ENCODE measurements around the gene OVOL2. TPM values are rescaled to one million over a fixed set of nuclear protein-coding genes. Genes with fewer than 3 reads are reported as not detected.

OVOL2 gene
- total RNA-seq, 2 donors from 2014 or later, result not detected

- DNase-seq (ENCODE audit: low spot score), result no peak
- no peak overlapping the region for H3K4me3 Mint-ChIP-seq
- H3K36me3 Mint-ChIP-seq, result no peaks in the 10 kb centered on the region
- no peaks in the 10 kb centered on the region for H3K9me3 Mint-ChIP-seq
- no peaks in the 10 kb centered on the region for H3K4me1 Mint-ChIP-seq (ENCODE audit: low read depth in 2 of 2)
- no peak for ATAC-seq
- H3K27me3 Mint-ChIP-seq, result peaks cover 10 to 17% of the 10 kb centered on the region in 2 donors
- no peak overlapping the region for H3K27ac Mint-ChIP-seq
Observed at GRCh38 chr20:18079756-18080353, 22.1 kb upstream of the OVOL2 start.

DNA sequence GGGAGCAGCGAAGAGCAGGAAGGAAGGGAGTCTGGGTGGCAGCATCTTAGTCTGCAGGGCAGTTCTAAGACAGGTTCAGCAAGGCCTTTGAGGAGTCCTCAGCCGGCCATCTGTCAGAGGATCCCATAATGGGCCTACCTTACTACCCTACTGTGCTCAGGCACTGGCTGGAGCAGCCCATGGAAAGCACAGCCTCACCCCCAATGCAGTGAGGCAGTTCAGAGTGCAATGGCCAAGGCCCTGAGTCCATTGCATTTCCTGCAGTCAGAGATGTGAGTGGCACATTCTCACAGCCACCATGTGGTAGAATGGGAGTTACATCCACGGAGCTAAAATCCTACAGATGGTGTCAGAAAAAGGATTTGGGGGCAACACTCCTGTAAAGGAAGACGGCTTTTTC, 19.4 kb upstream of the OVOL2 start:
- H3K4me1 Mint-ChIP-seq (ENCODE audit: low read depth in 2 of 2), result no peaks in the 10 kb centered on the region
- no peak overlapping the region for H3K4me3 Mint-ChIP-seq
- no peak for DNase-seq (ENCODE audit: low spot score)
- no peak overlapping the region for H3K27ac Mint-ChIP-seq
- no peaks in the 10 kb centered on the region for H3K9me3 Mint-ChIP-seq
- H3K36me3 Mint-ChIP-seq, result no peaks in the 10 kb centered on the region
- H3K27me3 Mint-ChIP-seq, result peaks cover 11 to 23% of the 10 kb centered on the region in 2 donors
- ATAC-seq, result no peak

GRCh38 chr20:18072532-18072931, 14.8 kb upstream of the OVOL2 start:
- DNase-seq (ENCODE audit: low spot score), result no peak
- peaks cover 11 to 22% of the 10 kb centered on the region in 2 donors for H3K27me3 Mint-ChIP-seq

DNA sequence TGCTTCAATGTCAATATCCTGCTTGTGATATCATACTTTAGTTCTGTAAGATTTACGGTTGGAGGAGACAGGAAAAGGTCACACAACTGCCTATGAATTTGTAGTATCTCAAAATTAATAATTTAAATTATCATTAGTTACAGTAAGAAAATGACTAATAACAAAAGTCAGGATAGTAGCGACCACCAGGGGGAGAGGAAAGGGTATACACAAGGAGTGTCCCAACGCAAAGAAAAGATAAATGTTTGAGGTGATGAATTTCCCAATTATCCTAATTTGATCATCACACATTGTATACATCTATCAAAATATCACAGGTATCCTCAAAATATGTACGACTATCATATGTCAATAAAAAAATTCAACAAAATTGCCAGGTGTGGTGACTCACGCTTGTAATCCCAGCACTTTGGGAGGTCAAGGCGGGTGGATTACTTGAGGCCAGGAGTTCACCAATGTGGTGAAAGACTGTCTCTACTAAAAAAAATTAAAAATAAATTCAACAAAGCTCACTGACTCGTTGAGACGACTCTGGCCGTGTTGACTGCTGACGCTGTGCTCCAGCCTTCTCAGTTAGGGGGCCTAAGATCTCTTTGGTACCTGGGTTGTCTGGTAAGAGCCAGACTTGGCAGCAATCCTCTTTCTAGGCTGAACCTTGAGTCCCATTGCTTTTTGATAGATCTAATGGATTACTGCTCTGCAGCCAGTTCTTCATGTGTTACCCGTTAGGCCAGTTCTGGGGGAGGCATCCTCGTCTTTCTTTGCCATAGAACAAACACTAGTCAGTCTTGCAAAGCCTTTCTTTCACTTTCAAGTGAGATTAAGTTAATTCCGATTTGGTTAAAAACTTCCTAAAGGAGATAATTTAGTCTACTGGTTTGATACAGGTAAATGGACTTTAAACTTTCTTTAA, 9.0 kb upstream of the OVOL2 start:
- Mint-ChIP-seq H3K4me1 (ENCODE audit: low read depth in 2 of 2) (no peaks in the 10 kb centered on the region), H3K4me3 (no peak overlapping the region), H3K27ac (no peak overlapping the region), H3K9me3 (no peaks in the 10 kb centered on the region), H3K36me3 (no peaks in the 10 kb centered on the region), H3K27me3 (peaks cover 11 to 37% of the 10 kb centered on the region in 2 donors)
- DNase-seq (ENCODE audit: low spot score) (no peak), ATAC-seq (no peak)

More at GRCh38 chr20:18072532-18072931, 14.8 kb upstream of the OVOL2 start:
- Mint-ChIP-seq H3K4me1 (ENCODE audit: low read depth in 2 of 2) (no peaks in the 10 kb centered on the region), H3K4me3 (no peak overlapping the region), H3K9me3 (no peaks in the 10 kb centered on the region), H3K36me3 (no peaks in the 10 kb centered on the region), H3K27ac (no peak overlapping the region)
- ATAC-seq, result no peak

- Mint-ChIP-seq H3K9me3 (no peaks in the 10 kb centered on the region), H3K4me3 (no peak overlapping the region), H3K27ac (no peak overlapping the region), H3K36me3 (no peaks in the 10 kb centered on the region), H3K27me3 (peaks cover 20 to 48% of the 10 kb centered on the region in 2 donors), H3K4me1 (ENCODE audit: low read depth in 2 of 2) (no peaks in the 10 kb centered on the region)
- ATAC-seq (no peak), DNase-seq (ENCODE audit: low spot score) (no peak)
Observed at GRCh38 chr20:18063676-18064075, 6.0 kb upstream of the OVOL2 start.

GRCh38 chr20:18059603-18060002, 1.9 kb upstream of the OVOL2 start:
- Mint-ChIP-seq H3K27ac (no peak overlapping the region), H3K27me3 (peaks cover 28 to 49% of the 10 kb centered on the region in 2 donors), H3K9me3 (no peaks in the 10 kb centered on the region), H3K4me3 (no peak overlapping the region), H3K36me3 (no peaks in the 10 kb centered on the region), H3K4me1 (ENCODE audit: low read depth in 2 of 2) (peaks cover 0 to 8% of the 10 kb centered on the region in 2 donors)
- no peak for DNase-seq (ENCODE audit: low spot score)
- ATAC-seq, result no peak

DNA sequence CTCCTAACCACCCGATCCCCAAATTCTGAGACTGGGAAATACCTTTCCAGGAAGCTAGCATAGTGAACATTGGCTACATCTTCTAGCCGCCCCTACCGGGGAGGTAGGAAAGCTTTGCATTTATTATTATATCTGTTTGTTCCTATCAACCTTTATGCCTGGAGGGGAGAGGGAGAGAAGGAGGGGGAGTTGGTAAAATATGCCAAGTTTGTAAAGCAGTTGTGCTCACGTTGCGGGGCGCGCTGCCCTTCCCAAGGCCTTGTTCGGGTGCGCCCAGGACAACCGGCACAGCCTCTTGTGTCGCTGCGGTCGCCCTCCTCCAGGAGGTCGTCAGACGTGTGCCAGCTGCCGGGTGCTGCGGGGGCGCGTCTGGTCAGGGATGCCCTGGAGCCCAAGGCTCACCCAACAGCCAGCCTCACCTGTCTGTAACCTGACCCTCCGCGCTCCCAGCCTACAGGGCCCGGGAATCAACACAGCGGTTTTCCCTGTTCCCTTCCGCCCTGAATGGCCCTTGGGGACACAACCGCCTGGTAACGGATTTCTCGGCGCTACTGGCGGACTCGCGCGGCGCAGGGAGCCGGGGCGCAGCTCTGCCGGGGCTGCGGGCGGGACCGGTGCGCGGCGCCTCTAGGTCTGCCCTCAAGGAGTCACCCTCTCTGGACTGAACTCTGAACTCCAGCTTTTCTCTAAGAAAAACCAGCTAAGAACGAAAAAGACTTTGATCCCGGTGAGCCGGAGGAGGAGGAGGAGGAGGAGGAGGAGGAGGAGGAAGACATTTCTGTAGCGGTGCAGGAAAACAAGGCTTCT, 1.1 kb upstream of the OVOL2 start:
- Mint-ChIP-seq H3K4me1 (ENCODE audit: low read depth in 2 of 2) (peaks cover 0 to 8% of the 10 kb centered on the region in 2 donors), H3K9me3 (no peaks in the 10 kb centered on the region), H3K27ac (no peak overlapping the region), H3K27me3 (peaks cover 34 to 49% of the 10 kb centered on the region in 2 donors), H3K4me3 (no peak overlapping the region), H3K36me3 (no peaks in the 10 kb centered on the region)
- ATAC-seq (peak in 1 of 2 donors; percentile 6), DNase-seq (ENCODE audit: low spot score) (no peak)

DNA sequence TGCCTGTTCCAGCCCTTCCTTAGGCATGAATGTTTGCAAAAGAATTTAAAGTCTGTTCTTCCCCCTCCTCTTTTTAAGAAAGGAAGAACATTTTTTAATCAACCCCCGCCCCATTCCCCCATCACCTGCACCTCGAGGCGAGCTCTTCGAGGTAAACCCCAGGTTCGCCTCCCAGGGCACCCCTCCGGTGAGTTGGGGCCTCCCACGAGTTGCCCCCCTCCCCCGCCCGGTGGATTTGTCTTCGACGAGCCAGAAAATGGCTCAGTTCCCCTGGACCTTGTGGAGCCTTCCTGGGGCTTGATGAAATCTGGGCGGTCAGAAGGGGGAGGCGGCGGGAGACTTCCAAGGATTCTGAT, 256 bp upstream of the OVOL2 start:
- DNase-seq (ENCODE audit: low spot score), result no peak
- peaks cover 39 to 55% of the 10 kb centered on the region in 2 donors for H3K27me3 Mint-ChIP-seq
- no peaks in the 10 kb centered on the region for H3K36me3 Mint-ChIP-seq
- H3K4me1 Mint-ChIP-seq (ENCODE audit: low read depth in 2 of 2), result peaks cover 0 to 8% of the 10 kb centered on the region in 2 donors
- no peak overlapping the region for H3K27ac Mint-ChIP-seq
- H3K9me3 Mint-ChIP-seq, result no peaks in the 10 kb centered on the region
- no peak overlapping the region for H3K4me3 Mint-ChIP-seq
- ATAC-seq, result no peak

- peak; percentile 32 to 45 for ATAC-seq
Observed at GRCh38 chr20:18056174-18057100, 1.3 kb downstream of the OVOL2 start.

GRCh38 chr20:18055261-18055660, 2.5 kb downstream of the OVOL2 start:
- Mint-ChIP-seq H3K9me3 (no peaks in the 10 kb centered on the region), H3K36me3 (no peaks in the 10 kb centered on the region), H3K4me1 (ENCODE audit: low read depth in 2 of 2) (peaks cover 0 to 8% of the 10 kb centered on the region in 2 donors), H3K27me3 (peaks cover 47 to 64% of the 10 kb centered on the region in 2 donors), H3K4me3 (no peak overlapping the region), H3K27ac (no peak overlapping the region)
- ATAC-seq, result no peak
- DNase-seq (ENCODE audit: low spot score), result no peak

More at GRCh38 chr20:18056174-18057100, 1.3 kb downstream of the OVOL2 start:
- H3K9me3 Mint-ChIP-seq, result no peaks in the 10 kb centered on the region
- no peak overlapping the region for H3K27ac Mint-ChIP-seq
- H3K4me1 Mint-ChIP-seq (ENCODE audit: low read depth in 2 of 2), result peaks cover 0 to 8% of the 10 kb centered on the region in 2 donors
- H3K27me3 Mint-ChIP-seq, result peaks cover 42 to 56% of the 10 kb centered on the region in 2 donors
- H3K4me3 Mint-ChIP-seq, result peak overlapping the region; percentile 49
- DNase-seq (ENCODE audit: low spot score), result no peak
- H3K36me3 Mint-ChIP-seq, result no peaks in the 10 kb centered on the region

DNA sequence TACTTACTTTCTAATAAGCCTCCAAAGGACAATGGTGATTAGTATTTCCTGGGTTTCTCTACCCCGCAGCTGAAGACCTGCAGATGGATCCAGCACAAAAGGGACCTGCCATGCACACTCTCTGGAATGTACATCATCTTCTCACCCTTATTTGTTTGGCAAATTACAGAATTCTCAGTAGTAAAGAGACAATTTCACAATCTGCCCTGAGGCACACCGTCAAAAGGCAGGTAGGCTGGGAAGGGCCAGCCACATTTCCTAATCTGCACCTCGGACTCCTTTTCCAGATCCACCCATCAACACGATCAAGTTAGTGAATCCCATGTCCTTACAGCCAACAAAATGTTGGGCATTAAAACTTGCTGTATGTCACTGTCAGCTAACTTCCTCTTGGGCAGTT, 4.9 kb downstream of the OVOL2 start:
- DNase-seq (ENCODE audit: low spot score) (no peak), ATAC-seq (no peak)
- peaks cover 38 to 43% of the 10 kb centered on the region in 2 donors for H3K27me3 Mint-ChIP-seq
- no peak overlapping the region for H3K4me3 Mint-ChIP-seq
- peaks cover 0 to 5% of the 10 kb centered on the region in 2 donors for H3K4me1 Mint-ChIP-seq (ENCODE audit: low read depth in 2 of 2)
- no peaks in the 10 kb centered on the region for H3K9me3 Mint-ChIP-seq
- no peak overlapping the region for H3K27ac Mint-ChIP-seq
- no peaks in the 10 kb centered on the region for H3K36me3 Mint-ChIP-seq

GRCh38 chr20:18050628-18051027, 7.1 kb downstream of the OVOL2 start:
- no peak overlapping the region for H3K27ac Mint-ChIP-seq
- no peaks in the 10 kb centered on the region for H3K36me3 Mint-ChIP-seq
- H3K27me3 Mint-ChIP-seq, result peaks cover 38 to 43% of the 10 kb centered on the region in 2 donors
- DNase-seq (ENCODE audit: low spot score) (no peak), ATAC-seq (no peak)
- H3K9me3 Mint-ChIP-seq, result no peaks in the 10 kb centered on the region
- H3K4me3 Mint-ChIP-seq, result no peak overlapping the region
- no peaks in the 10 kb centered on the region for H3K4me1 Mint-ChIP-seq (ENCODE audit: low read depth in 2 of 2)

- Mint-ChIP-seq H3K4me3 (no peak overlapping the region), H3K36me3 (no peaks in the 10 kb centered on the region), H3K9me3 (no peaks in the 10 kb centered on the region), H3K4me1 (ENCODE audit: low read depth in 2 of 2) (no peaks in the 10 kb centered on the region), H3K27me3 (peaks cover 44 to 48% of the 10 kb centered on the region in 2 donors), H3K27ac (no peak overlapping the region)
- ATAC-seq, result no peak
- DNase-seq (ENCODE audit: low spot score), result no peak
Observed at GRCh38 chr20:18048176-18048575, 9.5 kb downstream of the OVOL2 start.
